SU-DHL-6 (cell line): ENCODE measurements around the gene MRPS33.

Experiments used
- H2AFZ ChIP-seq: fragments of 200-600 bp; sonication (generic); 2 replicates; pipeline ENCODE4 v1.6.1; 2014; ENCODE audit warnings: low read depth, mild to moderate bottlenecking, moderate library complexity, mixed read lengths, antibody characterized with exemption, low read length; ENCODE audit not compliant: severe bottlenecking
- H3F3A ChIP-seq: fragments of 200-600 bp; shearing (Covaris generic); 2 replicates; pipeline ENCODE4 v1.6.0; 2016; ENCODE audit warnings: antibody characterized with exemption, mild to moderate bottlenecking; ENCODE audit not compliant: insufficient read depth
- H3K27ac ChIP-seq: fragments of 200-600 bp; sonication (generic); 2 replicates; pipeline ENCODE4 v1.5.1; 2016; ENCODE audit warnings: low read depth, mild to moderate bottlenecking, low read length, moderate library complexity, mixed read lengths
- H3K27me3 ChIP-seq: fragments of 200-600 bp; sonication (generic), shearing (Covaris generic); 2 replicates; pipeline ENCODE4 v1.6.0; 2014; ENCODE audit warnings: mild to moderate bottlenecking, low read length
- H3K36me3 ChIP-seq: fragments of 200-600 bp; sonication (generic); 2 replicates; pipeline ENCODE4 v1.6.1; 2014; ENCODE audit warnings: mild to moderate bottlenecking, low read length, mixed read lengths
- H3K4me2 ChIP-seq: fragments of 300-600, 200-600 bp; shearing (Covaris generic), sonication (generic); 2 replicates; pipeline ENCODE4 v1.6.0; 2014; ENCODE audit warnings: low read length, low read depth, mild to moderate bottlenecking; ENCODE audit not compliant: poor library complexity, severe bottlenecking
- H3K4me3 ChIP-seq: fragments of 200-600 bp; sonication (generic); 2 replicates; pipeline ENCODE4 v1.5.1; 2014; ENCODE audit warnings: antibody characterized with exemption, low read length, mild to moderate bottlenecking, mixed read lengths; ENCODE audit not compliant: insufficient read depth, poor library complexity, severe bottlenecking
- H3K79me2 ChIP-seq: fragments of 200-600 bp; sonication (generic); 2 replicates; pipeline ENCODE4 v1.6.1; 2014; ENCODE audit warnings: mild to moderate bottlenecking, low read length, moderate library complexity; ENCODE audit not compliant: insufficient read depth
- H3K9ac ChIP-seq: fragments of 200-600 bp; sonication (generic); 2 replicates; pipeline ENCODE4 v1.7.0; 2014; ENCODE audit warnings: mild to moderate bottlenecking, low read length
- H3K9me2 ChIP-seq: fragments of 200-600 bp; sonication (generic); replicated peaks from 2 replicates; pipeline ENCODE4 v1.6.1; 2014; ENCODE audit warnings: low read length; ENCODE audit not compliant: insufficient read depth
- H3K9me3 ChIP-seq: fragments of 200-600 bp; sonication (generic); 2 replicates; pipeline ENCODE4 v1.6.1; 2014; ENCODE audit warnings: low read length, mixed read lengths; ENCODE audit not compliant: insufficient read depth
- H4K20me1 ChIP-seq: fragments of 200-600 bp; sonication (generic); 2 replicates; pipeline ENCODE4 v1.6.1; 2014; ENCODE audit warnings: low read depth, mild to moderate bottlenecking, antibody characterized with exemption, low read length, moderate library complexity, mixed read lengths
- CTCF ChIP-seq: fragments of 200-600 bp; sonication (generic); IDR thresholded peaks from one replicate; pipeline ENCODE4 v1.5.1; 2017; ENCODE audit warnings: antibody characterized with exemption, mild to moderate bottlenecking, low read length, moderate library complexity; ENCODE audit not compliant: insufficient read depth, poor library complexity, severe bottlenecking
- EZH2phosphoT487 ChIP-seq: fragments of 200-600 bp; sonication (generic), shearing (Covaris generic); conservative IDR thresholded peaks from 2 replicates; pipeline ENCODE4 v1.6.1; 2018; ENCODE audit warnings: mild to moderate bottlenecking, antibody characterized with exemption, low read length, moderate library complexity, mixed read lengths

MRPS33 gene

GRCh38 chr7:141011443-141011842 lies 3.3 kb downstream of the MRPS33 start:
- Histone ChIP-seq H3K9me2 (no peaks in the 10 kb centered on the region), H3K9me3 (no peaks in the 10 kb centered on the region), H3K27me3 (no peaks in the 10 kb centered on the region), H3K9ac (no peak overlapping the region), H3F3A (peaks cover 4% of the 10 kb centered on the region; the same call in 1 of the 2 replicates), H4K20me1 (no peaks in the 10 kb centered on the region), H2AFZ (no peak overlapping the region), H3K27ac (no peak overlapping the region), H3K4me2 (no peak overlapping the region), H3K4me3 (no peak overlapping the region), H3K79me2 (peaks cover 26% of the 10 kb centered on the region), H3K36me3 (0 out of 2 replicates have a peak, but pooled peaks cover 6% of the 10 kb centered on the region)
- TF ChIP-seq CTCF = no peak
- no peak for TF ChIP-seq EZH2phosphoT487

GRCh38 chr7:141003172-141004065 lies 11.3 kb downstream of the MRPS33 start:
- Histone ChIP-seq H4K20me1 (no peaks in the 10 kb centered on the region), H3K27me3 (no peaks in the 10 kb centered on the region), H3K9me2 (no peaks in the 10 kb centered on the region), H3K36me3 (peaks cover 7% of the 10 kb centered on the region; the same call in 1 of the 2 replicates), H3F3A (no peaks in the 10 kb centered on the region), H3K4me2 (no peak overlapping the region), H2AFZ (no peak overlapping the region), H3K4me3 (no peak overlapping the region), H3K27ac (no peak overlapping the region), H3K79me2 (no peaks in the 10 kb centered on the region), H3K9me3 (no peaks in the 10 kb centered on the region), H3K9ac (no peak overlapping the region)
- TF ChIP-seq CTCF = no peak
- no peak for TF ChIP-seq EZH2phosphoT487

- Histone ChIP-seq H3K36me3 (peaks cover 5% of the 10 kb centered on the region; the same call in 1 of the 2 replicates), H2AFZ (no peak overlapping the region), H3K9ac (no peak overlapping the region), H4K20me1 (no peaks in the 10 kb centered on the region), H3K4me3 (no peak overlapping the region), H3K27ac (no peak overlapping the region), H3K4me2 (no peak overlapping the region), H3K9me2 (no peaks in the 10 kb centered on the region), H3K9me3 (no peaks in the 10 kb centered on the region), H3F3A (no peaks in the 10 kb centered on the region), H3K27me3 (no peaks in the 10 kb centered on the region), H3K79me2 (no peaks in the 10 kb centered on the region)
- TF ChIP-seq EZH2phosphoT487 (no peak), CTCF (no peak)
Observed at GRCh38 chr7:141001546-141001945, 13.2 kb downstream of the MRPS33 start.
